OCI-LY7 (cell line): Measurements from ENCODE around the gene SLC6A12. TPM values are rescaled to one million over a fixed set of nuclear protein-coding genes. Genes with fewer than 3 reads are reported as not detected.
"Not testable (repeated sequence)": the region's sequence is repeated elsewhere in the genome, so short reads cannot be mapped to it uniquely, and the experiment has no call there.

Experiments
- BruUV-seq: library from RNA; stranded (reverse); fragments of 400-500 nt; replicated peaks from 2 replicates; lab custom pipeline; 2021; lab: Mats Ljungman, UMichigan
- CTCF ChIA-PET: fragments of 300-600 bp; sonication (Branson Sonifier 250); formaldehyde crosslinking; loops from one replicate; lab custom pipeline; 2022; ENCODE audit warnings: antibody characterized with exemption; ENCODE audit not compliant: unreplicated experiment; lab: Charles Lee
- POLR2A ChIA-PET: fragments of 300-600 bp; sonication (Branson Sonifier 250); formaldehyde crosslinking; loops from one replicate; lab custom pipeline; 2022; ENCODE audit warnings: antibody characterized with exemption; lab: Charles Lee
- DNase-seq: peaks from one replicate; pipeline ENCODE4 v3.0.0-alpha.2; 2015; ENCODE audit warnings: low spot score
- H2AFZ ChIP-seq: fragments of 200-600 bp; sonication (generic), shearing (Covaris generic); 2 replicates; pipeline ENCODE4 v1.6.1; 2014; ENCODE audit warnings: mild to moderate bottlenecking, antibody characterized with exemption, low read length, moderate library complexity
- H3K27ac ChIP-seq: fragments of 200-600 bp; sonication (generic); 2 replicates; pipeline ENCODE4 v1.5.1; 2014; ENCODE audit warnings: mixed run types, low read depth, mild to moderate bottlenecking, moderate library complexity, low read length, inconsistent platforms; ENCODE audit not compliant: poor library complexity, severe bottlenecking
- H3K36me3 ChIP-seq: fragments of 200-600 bp; sonication (generic); 2 replicates; pipeline ENCODE4 v1.6.1; 2014; ENCODE audit warnings: mild to moderate bottlenecking, antibody characterized with exemption, low read length, moderate library complexity, mixed read lengths; ENCODE audit not compliant: insufficient read depth
- H3K4me1 ChIP-seq: fragments of 200-600 bp; sonication (generic); 2 replicates; pipeline ENCODE4 v1.5.1; 2014; ENCODE audit warnings: mild to moderate bottlenecking, low read length; ENCODE audit not compliant: insufficient read depth, poor library complexity, severe bottlenecking
- H3K4me2 ChIP-seq: fragments of 200-600 bp; sonication (generic); 2 replicates; pipeline ENCODE4 v1.6.1; 2014; ENCODE audit warnings: mild to moderate bottlenecking, low read length
- H3K4me3 ChIP-seq: fragments of 200-600 bp; sonication (generic); 2 replicates; pipeline ENCODE4 v1.5.1; 2014; ENCODE audit warnings: mild to moderate bottlenecking, low read depth, low read length; ENCODE audit not compliant: poor library complexity, severe bottlenecking
- H3K79me2 ChIP-seq: fragments of 200-600 bp; sonication (generic); 2 replicates; pipeline ENCODE4 v1.6.1; 2016; ENCODE audit warnings: low read depth, mild to moderate bottlenecking, low read length, moderate library complexity, mixed read lengths; ENCODE audit not compliant: insufficient read depth
- H3K9me2 ChIP-seq: fragments of 200-600 bp; sonication (generic); 2 replicates; pipeline ENCODE4 v1.6.1; 2016; ENCODE audit warnings: mild to moderate bottlenecking, low read length, mixed read lengths; ENCODE audit not compliant: insufficient read depth
- H3K9me3 ChIP-seq: fragments of 200-600 bp; sonication (generic); 2 replicates; pipeline ENCODE4 v1.6.1; 2014; ENCODE audit warnings: mild to moderate bottlenecking, mixed run types, low read length, mixed read lengths
- H4K20me1 ChIP-seq: fragments of 200-600 bp; sonication (generic); 2 replicates; pipeline ENCODE4 v1.6.1; 2014; ENCODE audit warnings: mild to moderate bottlenecking, antibody characterized with exemption, low read length, moderate library complexity, mixed read lengths; ENCODE audit not compliant: insufficient read depth
- CTCF ChIP-seq: fragments of 200-600 bp; sonication (generic); conservative IDR thresholded peaks from 2 replicates; pipeline ENCODE4 v1.5.1; 2014; ENCODE audit warnings: mild to moderate bottlenecking, antibody characterized with exemption, low read length, moderate library complexity, mixed read lengths
- EZH2phosphoT487 ChIP-seq: fragments of 200-600 bp; sonication (generic); IDR thresholded peaks from 2 replicates; pipeline ENCODE4 v1.6.1; 2018; ENCODE audit warnings: low read depth, borderline replicate concordance, mild to moderate bottlenecking, mixed run types, antibody characterized with exemption, low read length, moderate library complexity, mixed read lengths
- intact Hi-C: fragments of 100-400 bp; cut with micrococcal nuclease; formaldehyde crosslinking; loops from one replicate; pipeline ENCODE4 v1.10.0; 2022; ENCODE audit not compliant: unreplicated experiment
- total RNA-seq, 2 experiments: library from RNA; depleted of rRNA in 1 of 2; stranded (reverse); fragments of >200 nt in 1 of 2; shearing (Covaris generic) in 1 of 2; gene quantifications; 2 replicates each; pipeline ENCODE4 v1.2.3, GENCODE V29; 2014 to 2022

Gene SLC6A12
- total RNA-seq, 2 experiments from 2014 or later: not detected

- no peak overlapping the region for H2AFZ ChIP-seq
- H3K27ac ChIP-seq: no peak overlapping the region
- no peak for DNase-seq
- H3K4me1 ChIP-seq: no peaks in the 10 kb centered on the region
- BruUV-seq: no TSS peak
- no peaks in the 10 kb centered on the region for H3K79me2 ChIP-seq
- TF ChIP-seq CTCF: no peak
- no peak for TF ChIP-seq EZH2phosphoT487
- no peak overlapping the region for H3K4me3 ChIP-seq
- CTCF ChIA-PET: no interaction called here
- H4K20me1 ChIP-seq: no peaks in the 10 kb centered on the region
- H3K36me3 ChIP-seq: no peaks in the 10 kb centered on the region
- POLR2A ChIA-PET: no interaction called here
- no peaks in the 10 kb centered on the region for H3K9me3 ChIP-seq
- H3K4me2 ChIP-seq: no peak overlapping the region
- H3K9me2 ChIP-seq: no peaks in the 10 kb centered on the region
- intact Hi-C loops: no loop called here
Observed at GRCh38 chr12:190881-191280, 23.1 kb downstream of the SLC6A12 start.

- H3K4me2 ChIP-seq: no peak overlapping the region
- no peaks in the 10 kb centered on the region for H3K79me2 ChIP-seq
- no peaks in the 10 kb centered on the region for H3K9me3 ChIP-seq
- no peaks in the 10 kb centered on the region for H3K36me3 ChIP-seq
- no TSS peak for BruUV-seq
- no peaks in the 10 kb centered on the region for H3K9me2 ChIP-seq
- CTCF ChIA-PET: no interaction called here
- H2AFZ ChIP-seq: no peak overlapping the region
- POLR2A ChIA-PET: no interaction called here
- H3K4me1 ChIP-seq: no peaks in the 10 kb centered on the region
- TF ChIP-seq EZH2phosphoT487 (no peak), CTCF (no peak)
- intact Hi-C loops: no loop called here
- H3K27ac ChIP-seq: no peak overlapping the region
- DNase-seq: no peak
- H4K20me1 ChIP-seq: no peaks in the 10 kb centered on the region
- no peak overlapping the region for H3K4me3 ChIP-seq
Observed at GRCh38 chr12:189622-189962, 24.4 kb downstream of the SLC6A12 start.

DNA sequence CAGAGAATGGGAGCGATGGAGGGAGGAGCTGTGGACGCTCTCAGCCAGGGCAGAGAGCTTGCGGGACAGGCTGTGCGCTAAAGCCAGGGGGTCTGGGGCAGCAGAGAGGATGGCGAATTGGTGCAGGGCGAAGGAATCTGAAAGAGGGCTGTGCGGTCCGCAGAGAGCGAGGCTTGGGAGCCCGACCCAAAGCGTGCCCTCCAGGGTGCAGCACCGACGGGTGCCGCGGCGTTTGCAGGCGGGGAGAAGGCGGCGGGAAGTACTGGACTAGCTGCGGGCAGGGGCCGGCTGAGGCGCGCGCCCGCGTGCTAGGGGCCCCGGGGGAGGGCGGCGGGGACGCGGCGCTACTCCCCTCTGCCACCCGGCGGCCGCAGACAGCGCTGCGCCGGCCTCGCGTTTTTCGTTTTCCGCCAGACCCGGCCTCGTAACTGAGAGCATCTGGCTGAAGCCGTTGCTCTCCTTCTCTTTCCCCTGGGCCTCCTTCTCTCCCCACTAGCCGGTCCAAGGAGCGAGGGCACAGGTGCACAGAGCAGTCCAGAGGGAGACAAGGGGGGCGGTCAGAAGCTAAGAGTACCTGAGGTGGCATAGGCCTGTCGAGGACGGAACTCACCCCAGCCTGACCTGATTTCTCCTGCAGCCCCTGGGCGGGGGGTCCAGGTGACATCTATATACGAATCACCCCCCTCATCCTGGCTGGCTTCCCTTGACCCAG, 24.9 kb downstream of the SLC6A12 start:
- Histone ChIP-seq H3K4me2 (no peak overlapping the region), H3K79me2 (no peaks in the 10 kb centered on the region), H3K9me2 (no peaks in the 10 kb centered on the region), H3K4me3 (no peak overlapping the region), H4K20me1 (no peaks in the 10 kb centered on the region), H2AFZ (no peak overlapping the region), H3K9me3 (no peaks in the 10 kb centered on the region), H3K36me3 (no peaks in the 10 kb centered on the region), H3K27ac (no peak overlapping the region), H3K4me1 (no peaks in the 10 kb centered on the region)
- BruUV-seq: no TSS peak
- DNase-seq: no peak
- ChIA-PET POLR2A (no interaction called here), CTCF (no interaction called here)
- TF ChIP-seq EZH2phosphoT487: no peak
- no peak for TF ChIP-seq CTCF
- intact Hi-C loops: no loop called here

- H3K27ac ChIP-seq, H3K9me2 ChIP-seq, H3K4me3 ChIP-seq, H2AFZ ChIP-seq, H3K79me2 ChIP-seq, H3K4me2 ChIP-seq, H3K9me3 ChIP-seq, DNase-seq, H3K4me1 ChIP-seq, CTCF ChIA-PET, intact Hi-C loops, H3K36me3 ChIP-seq, BruUV-seq, H4K20me1 ChIP-seq: not testable (repeated sequence)
- POLR2A ChIA-PET: interaction anchor here (0.7 kb wide), 1 partner anchor 422 kb away, joined by 3 read pairs; no protein-coding TSS in a partner anchor
Observed at GRCh38 chr12:187986-188909, 25.7 kb downstream of the SLC6A12 start.
